Ishikawa (cell line): ENCODE data around the gene TGM2.

Source experiments
- CEBPB ChIP-seq: IDR thresholded peaks from 2 replicates; pipeline ENCODE4 v1.6.1; 2012
- CREB1 ChIP-seq: IDR thresholded peaks from 2 replicates; pipeline ENCODE4 v1.6.1; 2012; ENCODE audit warnings: low read depth
- EGR1 ChIP-seq: IDR thresholded peaks from 2 replicates; pipeline ENCODE4 v1.6.1; 2012
- EP300 ChIP-seq: IDR thresholded peaks from 2 replicates; pipeline ENCODE4 v1.6.1; 2012; ENCODE audit warnings: borderline replicate concordance
- FOXM1 ChIP-seq: IDR thresholded peaks from 2 replicates; pipeline ENCODE4 v1.6.1; 2012; ENCODE audit warnings: low read depth, borderline replicate concordance
- MAX ChIP-seq: IDR thresholded peaks from 2 replicates; pipeline ENCODE4 v1.6.1; 2012
- NFIC ChIP-seq: IDR thresholded peaks from 2 replicates; pipeline ENCODE4 v1.6.1; 2012
- RAD21 ChIP-seq: IDR thresholded peaks from 2 replicates; pipeline ENCODE4 v1.6.1; 2012; ENCODE audit warnings: low read depth
- REST ChIP-seq: IDR thresholded peaks from 2 replicates; pipeline ENCODE4 v1.6.1; 2012; ENCODE audit warnings: low read depth, mild to moderate bottlenecking
- TAF1 ChIP-seq: IDR thresholded peaks from 2 replicates; pipeline ENCODE4 v1.6.1; 2012; ENCODE audit warnings: low read depth, mild to moderate bottlenecking
- TCF12 ChIP-seq: IDR thresholded peaks from 2 replicates; pipeline ENCODE4 v1.6.1; 2012; ENCODE audit warnings: low read depth
- TEAD4 ChIP-seq: IDR thresholded peaks from 2 replicates; pipeline ENCODE4 v1.6.1; 2012
- USF1 ChIP-seq: IDR thresholded peaks from 2 replicates; pipeline ENCODE4 v1.6.1; 2012
- YY1 ChIP-seq: IDR thresholded peaks from 2 replicates; pipeline ENCODE4 v1.6.1; 2012; ENCODE audit warnings: low read depth
- ZBTB7A ChIP-seq: IDR thresholded peaks from 2 replicates; pipeline ENCODE4 v1.6.1; 2012; ENCODE audit warnings: low read depth

The TGM2 gene

GRCh38 chr20:38132156-38132909, 32.7 kb downstream of the TGM2 start:
- TF ChIP-seq CEBPB (no peak), NFIC (no peak), TCF12 (no peak), YY1 (no peak), REST (no peak), EP300 (no peak), FOXM1 (no peak), ZBTB7A (no peak), CREB1 (no peak), TEAD4 (no peak), RAD21 (no peak), TAF1 (no peak)

- TF ChIP-seq TCF12 (no peak), CREB1 (no peak), USF1 (no peak), YY1 (no peak), TAF1 (no peak), NFIC (no peak), FOXM1 (no peak), CEBPB (no peak), REST (no peak), ZBTB7A (no peak), TEAD4 (no peak), EGR1 (no peak), RAD21 (no peak), MAX (no peak), EP300 (no peak)
Observed at GRCh38 chr20:38131588-38132121, 33.4 kb downstream of the TGM2 start.

GRCh38 chr20:38130687-38131587, 34.1 kb downstream of the TGM2 start:
- TF ChIP-seq NFIC (no peak), ZBTB7A (no peak), USF1 (no peak), CREB1 (no peak), TAF1 (no peak), RAD21 (no peak), TCF12 (no peak), MAX (no peak), EGR1 (no peak), FOXM1 (no peak), EP300 (no peak), CEBPB (no peak), TEAD4 (no peak), REST (no peak), YY1 (no peak)
